Measurements from ENCODE around the gene TMED10.
A peak's percentile ranks its signal among the peaks of the same experiment; 100 is the strongest.

The TMED10 gene

DNA sequence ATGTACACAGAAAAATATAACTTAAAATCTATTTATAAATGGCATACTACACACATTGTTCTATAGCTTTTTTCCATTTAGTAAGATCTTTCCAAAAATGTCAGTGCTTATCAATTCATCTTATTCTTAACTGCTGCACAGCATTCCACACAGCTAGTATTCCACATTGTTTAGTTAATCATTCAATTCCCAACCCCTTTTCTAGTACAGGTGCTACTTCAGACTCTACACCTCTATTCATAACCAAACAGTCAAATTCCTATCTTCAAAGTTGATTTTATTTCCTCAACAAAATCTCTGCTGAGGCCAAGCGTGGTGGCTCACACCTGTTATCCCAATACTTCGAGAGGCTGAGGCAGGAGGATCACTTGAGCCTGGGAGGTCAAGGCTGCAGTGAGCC, 37.2 kb downstream of the TMED10 start:
- no peak overlapping the region for H3K27ac ChIP-seq
- TF ChIP-seq ZFX (IDR thresholded peaks at IDR 0.05) = no peak
- TF ChIP-seq, protein P1, sequence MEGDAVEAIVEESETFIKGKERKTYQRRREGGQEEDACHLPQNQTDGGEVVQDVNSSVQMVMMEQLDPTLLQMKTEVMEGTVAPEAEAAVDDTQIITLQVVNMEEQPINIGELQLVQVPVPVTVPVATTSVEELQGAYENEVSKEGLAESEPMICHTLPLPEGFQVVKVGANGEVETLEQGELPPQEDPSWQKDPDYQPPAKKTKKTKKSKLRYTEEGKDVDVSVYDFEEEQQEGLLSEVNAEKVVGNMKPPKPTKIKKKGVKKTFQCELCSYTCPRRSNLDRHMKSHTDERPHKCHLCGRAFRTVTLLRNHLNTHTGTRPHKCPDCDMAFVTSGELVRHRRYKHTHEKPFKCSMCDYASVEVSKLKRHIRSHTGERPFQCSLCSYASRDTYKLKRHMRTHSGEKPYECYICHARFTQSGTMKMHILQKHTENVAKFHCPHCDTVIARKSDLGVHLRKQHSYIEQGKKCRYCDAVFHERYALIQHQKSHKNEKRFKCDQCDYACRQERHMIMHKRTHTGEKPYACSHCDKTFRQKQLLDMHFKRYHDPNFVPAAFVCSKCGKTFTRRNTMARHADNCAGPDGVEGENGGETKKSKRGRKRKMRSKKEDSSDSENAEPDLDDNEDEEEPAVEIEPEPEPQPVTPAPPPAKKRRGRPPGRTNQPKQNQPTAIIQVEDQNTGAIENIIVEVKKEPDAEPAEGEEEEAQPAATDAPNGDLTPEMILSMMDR (conservative IDR thresholded peaks at IDR 0.05) = no peak

DNA sequence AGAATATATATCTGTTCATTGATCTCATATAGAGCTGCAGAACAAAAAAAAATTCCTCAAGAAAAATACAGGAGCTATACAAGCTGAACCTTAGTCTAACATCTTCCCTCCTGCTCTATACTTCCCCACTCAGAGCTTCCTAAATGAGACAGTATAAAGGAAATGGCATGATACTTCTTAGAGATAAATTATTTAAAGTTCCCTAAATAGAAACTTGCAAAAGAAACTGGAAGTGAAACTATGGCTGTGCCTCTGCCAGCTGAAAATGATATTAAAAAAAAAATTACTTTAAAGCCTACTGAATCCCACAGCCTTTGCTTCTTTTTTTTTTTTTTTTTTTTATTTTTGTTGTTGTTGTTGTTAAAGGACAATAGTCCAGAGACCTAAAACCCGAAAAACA, 37.9 kb downstream of the TMED10 start:
- no peak overlapping the region for H3K27ac ChIP-seq
- no peak for TF ChIP-seq ZFX (IDR thresholded peaks at IDR 0.05)
- TF ChIP-seq, protein P1 (conservative IDR thresholded peaks at IDR 0.05) = no peak

DNA sequence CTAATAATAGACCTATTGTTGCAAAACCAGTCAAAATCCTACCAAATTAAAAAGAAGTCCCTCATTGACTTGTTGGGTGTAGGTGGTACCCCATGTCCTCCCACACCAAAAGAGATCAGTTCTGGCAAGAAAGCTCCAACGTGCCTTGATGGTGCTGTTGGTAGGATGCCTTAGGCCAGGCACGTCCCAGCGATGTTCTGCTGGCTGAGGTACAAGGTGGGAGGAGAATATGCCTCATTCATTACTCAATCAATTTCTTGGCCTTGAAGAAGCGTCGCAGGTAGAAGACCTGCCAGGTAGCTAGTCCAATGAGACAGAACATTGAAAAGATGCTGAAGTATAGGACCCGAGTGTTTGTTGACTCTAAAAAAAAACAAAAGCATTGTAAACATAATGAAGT, 41.8 kb downstream of the TMED10 start:
- H3K27ac ChIP-seq = no peak overlapping the region
- TF ChIP-seq ZFX (IDR thresholded peaks at IDR 0.05) = no peak
- TF ChIP-seq, protein P1 (conservative IDR thresholded peaks at IDR 0.05) = no peak

DNA sequence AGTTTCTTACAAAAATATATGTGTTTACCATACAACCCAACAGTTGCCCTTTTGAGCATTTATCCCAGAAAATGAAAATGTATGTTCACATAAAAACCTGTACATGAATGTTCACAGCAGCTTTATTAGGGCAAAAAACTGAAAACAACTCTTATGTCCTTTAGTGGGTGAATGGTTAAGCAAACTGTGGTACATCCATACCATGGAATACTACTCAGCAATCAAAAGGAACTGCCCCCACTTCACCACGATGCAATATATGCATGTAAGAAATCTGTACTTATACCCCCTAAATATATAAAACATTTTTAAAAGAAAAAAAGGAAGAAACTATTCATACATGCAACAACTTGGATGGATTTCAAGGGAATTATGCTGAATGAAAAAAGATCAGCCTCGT, 42.8 kb downstream of the TMED10 start:
- H3K27ac ChIP-seq = no peak overlapping the region

DNA sequence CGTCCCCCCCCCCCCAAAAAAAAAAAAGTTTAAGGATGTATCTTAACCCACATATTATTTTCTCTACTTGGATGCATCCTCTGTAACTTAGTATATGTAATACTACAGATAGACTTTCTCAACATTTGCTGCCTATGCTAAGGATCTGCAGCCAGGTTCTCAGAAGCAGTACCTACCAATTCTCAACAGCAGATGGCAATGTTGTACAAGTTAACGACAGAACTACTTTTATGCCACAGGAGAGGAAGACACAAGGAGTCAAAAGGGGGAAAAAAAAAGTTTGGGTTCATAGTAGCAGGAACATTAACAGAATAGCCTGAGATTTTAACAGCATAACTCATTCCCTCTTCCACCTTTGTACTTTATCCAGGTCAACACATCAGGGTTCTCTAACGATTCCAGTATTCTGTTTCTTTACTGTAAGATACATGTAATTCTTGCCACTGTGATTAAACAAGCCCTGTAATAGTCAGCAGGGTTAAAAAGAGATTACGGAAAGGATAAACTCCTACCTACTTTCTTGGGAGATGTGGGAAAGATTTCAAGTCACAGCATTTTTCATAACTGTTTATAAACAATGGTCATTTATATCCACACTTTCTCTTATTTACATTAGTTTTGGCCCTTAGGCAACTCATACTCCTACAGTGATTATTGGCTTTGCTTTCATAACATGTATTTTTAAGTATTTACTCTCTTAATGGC, 43.9 kb downstream of the TMED10 start:
- TF ChIP-seq, protein P1 (conservative IDR thresholded peaks at IDR 0.05) = peak; percentile 82
- TF ChIP-seq ZFX (IDR thresholded peaks at IDR 0.05) = no peak
- H3K27ac ChIP-seq = no peak overlapping the region

More for the DNA sequence above, 42.8 kb downstream of the TMED10 start:
- TF ChIP-seq, protein P1 (conservative IDR thresholded peaks at IDR 0.05) = no peak
- TF ChIP-seq ZFX (IDR thresholded peaks at IDR 0.05) = no peak

DNA sequence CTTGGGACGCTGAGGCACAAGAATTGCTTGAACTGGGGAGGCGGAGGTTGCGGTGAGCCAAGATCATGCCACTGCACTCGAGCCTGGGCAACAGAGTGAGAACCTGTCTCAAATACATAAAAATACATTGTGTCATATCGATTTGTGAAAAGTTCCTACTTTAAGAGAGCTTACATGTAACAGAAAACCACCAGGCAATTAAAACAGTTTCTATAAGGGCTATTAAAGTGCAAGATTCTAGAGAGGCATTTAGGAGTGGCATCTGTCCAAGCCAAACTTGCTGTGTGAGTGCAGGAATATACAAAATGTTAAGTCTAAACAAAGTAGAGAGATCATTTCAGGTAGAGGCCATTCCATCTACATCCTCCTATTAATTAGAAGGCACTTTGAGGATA, 47.8 kb downstream of the TMED10 start:
- H3K27ac ChIP-seq = no peak overlapping the region
- no peak for TF ChIP-seq ZFX (IDR thresholded peaks at IDR 0.05)
- TF ChIP-seq, protein P1 (conservative IDR thresholded peaks at IDR 0.05) = no peak

DNA sequence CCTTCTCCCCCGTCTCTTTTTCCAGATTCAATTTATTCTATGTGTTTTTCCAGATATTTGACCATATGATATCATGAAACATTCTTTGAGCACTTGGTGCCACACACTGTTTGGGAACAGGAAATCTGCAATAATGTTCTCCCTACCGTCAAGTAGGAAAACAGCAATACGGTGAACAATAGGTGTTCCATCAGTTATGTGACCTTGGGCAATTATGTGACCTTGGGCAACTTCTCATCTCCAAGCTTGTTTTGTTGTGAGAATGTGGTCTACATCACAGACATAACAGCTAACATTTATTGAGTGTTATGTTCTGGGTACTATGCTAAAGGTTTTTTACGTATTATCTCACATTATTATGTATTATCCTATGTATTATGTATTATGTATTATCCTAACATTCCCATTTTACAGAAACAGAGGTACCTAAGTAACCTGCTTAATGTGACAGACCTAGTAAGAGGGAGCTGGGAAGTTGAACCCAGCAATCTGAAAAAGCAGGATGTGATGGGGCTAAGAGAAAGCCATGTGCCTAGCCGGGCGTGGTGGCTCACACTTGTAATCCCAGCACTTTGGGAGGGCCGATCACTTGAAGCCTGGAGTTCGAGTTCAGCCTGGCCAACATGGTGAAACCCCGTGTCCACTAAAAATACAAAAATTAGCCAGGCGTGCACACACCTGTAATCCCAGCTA, 48.4 kb downstream of the TMED10 start:
- TF ChIP-seq, protein P1 (conservative IDR thresholded peaks at IDR 0.05) = no peak
- no peak for TF ChIP-seq ZFX (IDR thresholded peaks at IDR 0.05)
- H3K27ac ChIP-seq = peak overlapping the region; percentile 95

DNA sequence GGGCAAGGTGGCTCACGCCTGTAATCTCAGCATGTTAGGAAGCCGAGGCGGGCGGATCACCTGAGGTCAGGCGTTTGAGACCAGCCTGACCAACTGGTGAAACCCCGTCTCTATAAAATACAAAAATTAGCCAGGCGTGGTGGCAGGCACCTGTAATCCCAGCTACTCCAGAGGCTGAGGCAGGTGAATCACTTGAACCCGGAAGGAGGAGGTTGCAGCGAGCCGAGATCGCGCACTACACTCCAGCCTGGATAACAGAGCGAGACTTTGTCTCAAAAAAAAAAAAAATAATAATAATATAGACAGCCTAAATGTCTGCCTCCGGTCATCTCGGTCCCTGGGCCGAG, 49.0 kb downstream of the TMED10 start:
- peak overlapping the region; percentile 95 for H3K27ac ChIP-seq
